Medulla oblongata (tissue), 1 donor: ENCODE measurements around the gene CSNK1A1L.

ENCODE experiments used
- DNase-seq: peaks from one replicate; pipeline ENCODE4 v3.0.0-alpha.2; 2015; ENCODE audit errors: extremely low spot score

Gene CSNK1A1L

GRCh38 chr13:37107456-37107855 is 2.0 kb upstream of the CSNK1A1L start:
- DNase-seq: no peak

- DNase-seq: no peak
Measured at GRCh38 chr13:37106642-37107041, 1.2 kb upstream of the CSNK1A1L start.

DNA sequence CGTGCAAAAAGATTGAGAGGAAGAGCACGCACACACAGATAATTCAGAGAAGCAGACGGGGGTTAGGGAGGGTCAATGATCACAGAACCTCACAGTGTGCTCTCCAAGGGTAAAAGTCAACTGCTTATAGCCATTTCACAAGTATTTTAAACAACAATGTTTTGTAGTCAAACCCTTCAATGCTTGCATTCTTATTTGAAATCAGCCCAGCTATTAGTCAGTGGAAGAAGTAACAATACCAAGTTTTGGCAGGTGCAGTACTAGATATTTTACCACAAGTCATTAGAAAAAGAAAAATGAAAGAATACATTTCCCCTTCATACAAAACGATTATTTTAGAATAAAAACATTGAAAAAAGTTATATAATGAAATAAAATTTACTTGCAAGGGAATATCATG is 2.6 kb downstream of the CSNK1A1L start:
- DNase-seq: no peak

DNA sequence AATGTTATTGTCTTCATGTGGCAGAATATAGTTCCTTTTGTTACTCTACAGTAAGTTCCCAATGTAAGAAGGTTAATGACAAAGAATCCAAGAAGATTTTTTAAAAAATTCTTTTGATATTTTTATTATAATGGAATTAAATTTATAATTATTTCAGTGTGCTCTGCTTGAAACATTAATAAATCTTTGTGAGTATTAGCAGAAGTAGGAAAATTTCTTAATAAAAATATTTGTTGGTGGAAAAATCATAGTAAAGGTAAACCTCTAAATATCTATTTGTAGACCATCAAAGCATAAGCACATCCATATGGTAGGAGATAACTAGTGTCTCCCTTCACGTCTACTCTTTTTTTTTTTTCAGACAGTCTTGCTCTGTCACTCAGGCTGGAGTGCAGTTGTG is 4.3 kb downstream of the CSNK1A1L start:
- DNase-seq: no peak

DNA sequence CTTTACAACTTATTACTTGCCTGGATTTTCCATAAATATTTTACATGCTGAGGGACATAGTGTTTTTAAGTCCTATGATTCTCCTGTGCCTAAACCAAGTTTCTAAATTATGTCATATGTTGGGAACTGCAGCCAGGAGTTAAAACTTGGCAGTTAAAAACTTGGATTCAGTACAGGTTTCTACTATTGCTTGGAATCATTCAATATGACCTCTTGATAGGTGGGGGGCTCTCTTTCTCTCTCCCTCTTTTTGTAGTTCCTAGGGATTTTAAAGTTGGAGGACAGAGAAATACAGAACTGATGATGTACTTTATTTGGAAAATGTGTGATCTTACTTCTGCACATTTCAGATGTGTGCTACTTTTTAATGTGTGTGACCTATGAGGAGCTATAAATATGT is 4.7 kb downstream of the CSNK1A1L start:
- no peak for DNase-seq

- no peak for DNase-seq
Measured at GRCh38 chr13:37097076-37097475, 8.4 kb downstream of the CSNK1A1L start.

DNA sequence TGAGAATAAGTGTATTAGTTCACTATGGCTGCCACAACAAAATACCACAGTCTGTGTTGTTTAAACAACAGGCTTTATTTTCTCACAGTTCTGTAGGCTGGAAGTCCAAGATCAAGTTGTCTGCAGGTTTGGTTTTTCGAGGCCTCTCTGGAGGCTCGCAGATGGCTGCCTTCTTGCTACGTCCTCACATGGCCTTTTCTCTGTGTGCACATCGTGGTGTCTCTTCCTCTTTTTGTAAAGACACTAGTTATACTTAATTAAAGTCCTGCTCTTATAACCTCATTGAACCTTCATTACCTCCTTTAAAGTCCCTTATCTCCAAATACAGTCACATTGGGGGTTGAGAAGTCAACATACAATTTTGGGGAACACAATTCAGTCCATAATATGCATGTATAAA is 10.6 kb downstream of the CSNK1A1L start:
- no peak for DNase-seq

DNA sequence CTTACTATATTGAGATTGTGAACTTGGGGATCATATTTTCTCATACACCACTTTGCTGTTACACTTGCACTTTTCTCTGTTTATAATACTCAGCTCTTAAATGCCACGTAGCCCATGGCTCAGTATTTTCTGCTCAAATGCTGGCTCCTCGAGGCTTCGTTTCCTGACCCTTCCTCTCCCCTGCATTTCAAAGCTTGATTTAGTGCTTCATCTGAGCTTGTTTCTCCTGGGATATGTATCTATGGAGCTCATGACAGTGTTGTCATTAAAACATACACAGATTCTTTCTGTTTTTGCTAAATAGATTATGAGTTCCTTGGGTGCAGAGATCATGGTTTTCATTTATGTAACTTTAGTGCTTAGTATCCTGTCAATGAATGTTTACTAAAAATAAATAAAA is 11.4 kb downstream of the CSNK1A1L start:
- no peak for DNase-seq

DNA sequence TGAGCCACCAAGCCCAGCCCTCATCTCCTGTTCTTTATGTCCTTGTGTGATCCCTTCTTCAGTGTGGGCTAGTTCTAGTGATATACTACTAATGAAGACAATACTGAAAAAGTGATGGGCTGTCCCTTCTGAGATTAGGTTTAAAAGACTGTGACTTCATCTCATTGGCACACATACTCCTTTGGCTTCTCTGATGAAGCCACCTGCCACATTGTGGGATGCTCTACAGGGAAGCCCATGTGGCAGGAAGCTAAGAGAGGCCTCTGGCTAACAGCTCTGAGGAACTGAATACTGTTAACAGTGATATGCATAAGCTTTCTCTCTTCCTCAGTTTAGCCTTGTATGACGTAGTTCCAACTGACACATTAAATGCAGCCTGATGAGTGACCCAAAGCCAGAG is 13.6 kb downstream of the CSNK1A1L start:
- DNase-seq: no peak

DNA sequence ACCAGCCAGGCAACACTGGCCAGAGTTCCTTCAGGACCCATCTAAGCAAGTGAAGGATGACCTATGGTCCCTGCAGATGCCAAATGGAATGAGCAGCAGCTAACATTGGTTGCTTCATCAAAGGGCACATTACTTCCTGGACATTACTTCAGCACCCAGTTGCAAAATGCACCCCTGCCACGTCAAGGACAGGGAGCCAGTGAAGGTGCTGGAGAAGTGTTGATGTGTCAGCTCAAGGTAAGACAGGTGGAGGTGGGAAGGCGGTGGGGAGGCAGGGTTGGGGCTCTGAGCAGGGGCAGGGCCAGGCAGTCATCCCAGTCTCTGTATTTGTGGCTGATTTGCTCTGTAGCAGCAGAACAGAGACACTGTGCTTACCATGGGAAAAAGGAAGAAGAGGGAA is 14.6 kb downstream of the CSNK1A1L start:
- no peak for DNase-seq

GRCh38 chr13:37089495-37089894 is 16.0 kb downstream of the CSNK1A1L start:
- no peak for DNase-seq

GRCh38 chr13:37087486-37087885 is 18.0 kb downstream of the CSNK1A1L start:
- DNase-seq: no peak

DNA sequence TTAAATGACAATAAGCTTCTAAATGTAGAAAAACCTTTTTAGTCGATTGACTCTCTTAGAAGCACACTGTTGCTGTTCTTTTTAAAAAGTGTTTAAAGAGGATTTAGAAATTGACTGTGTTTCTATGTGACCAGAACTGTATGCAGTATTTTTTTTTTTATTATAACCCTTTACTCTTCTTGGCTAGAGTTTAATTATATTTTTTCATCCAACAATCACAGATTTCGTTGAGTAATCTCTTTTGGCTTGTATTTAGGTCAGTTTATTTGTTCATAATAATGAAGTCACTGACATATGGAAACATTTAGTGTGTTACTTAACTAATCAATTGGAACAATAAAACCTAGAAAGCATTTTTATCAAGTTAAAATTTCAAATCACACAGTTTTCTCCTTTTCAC is 19.9 kb downstream of the CSNK1A1L start:
- no peak for DNase-seq

DNA sequence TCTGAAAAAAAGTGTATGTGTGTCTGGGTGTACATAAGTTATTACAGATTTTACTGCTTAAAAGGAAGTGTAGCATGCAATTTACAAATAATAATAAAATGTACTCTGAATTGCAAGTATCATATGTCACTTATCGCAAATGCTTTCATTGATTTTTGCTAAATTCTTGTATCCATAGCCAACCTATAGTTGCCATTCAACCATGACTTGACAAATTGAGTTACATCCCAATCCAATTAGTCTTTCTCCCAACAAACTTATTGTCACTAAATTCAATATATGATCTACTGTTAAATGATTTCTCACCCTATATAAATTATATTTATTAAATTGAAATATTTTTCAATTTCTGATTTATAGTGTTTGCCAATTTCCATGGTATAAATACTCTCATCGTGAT is 28.6 kb downstream of the CSNK1A1L start:
- no peak for DNase-seq

GRCh38 chr13:37075164-37075563 is 30.3 kb downstream of the CSNK1A1L start:
- DNase-seq: no peak

- DNase-seq: peak; percentile 51
Measured at GRCh38 chr13:37074703-37075102, 30.8 kb downstream of the CSNK1A1L start.

DNA sequence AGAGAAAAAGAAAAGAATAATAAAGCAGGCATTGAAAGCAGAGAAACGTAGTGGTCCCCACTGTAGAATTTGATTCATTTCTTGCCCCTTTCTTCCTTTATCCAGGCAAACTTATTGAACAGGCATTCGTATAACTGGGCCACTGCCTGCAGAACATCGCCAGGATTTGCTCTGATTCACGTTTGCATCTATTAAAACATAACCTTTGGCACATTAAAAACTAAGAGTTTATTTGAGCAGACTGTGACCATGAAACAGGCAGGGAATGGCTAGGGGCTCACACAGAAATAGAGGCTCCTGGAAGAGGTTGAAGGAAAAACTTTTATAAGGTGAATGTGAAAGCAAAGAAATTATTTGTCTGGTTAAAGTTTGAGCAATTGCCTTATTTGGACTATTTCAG is 33.4 kb downstream of the CSNK1A1L start:
- no peak for DNase-seq

DNA sequence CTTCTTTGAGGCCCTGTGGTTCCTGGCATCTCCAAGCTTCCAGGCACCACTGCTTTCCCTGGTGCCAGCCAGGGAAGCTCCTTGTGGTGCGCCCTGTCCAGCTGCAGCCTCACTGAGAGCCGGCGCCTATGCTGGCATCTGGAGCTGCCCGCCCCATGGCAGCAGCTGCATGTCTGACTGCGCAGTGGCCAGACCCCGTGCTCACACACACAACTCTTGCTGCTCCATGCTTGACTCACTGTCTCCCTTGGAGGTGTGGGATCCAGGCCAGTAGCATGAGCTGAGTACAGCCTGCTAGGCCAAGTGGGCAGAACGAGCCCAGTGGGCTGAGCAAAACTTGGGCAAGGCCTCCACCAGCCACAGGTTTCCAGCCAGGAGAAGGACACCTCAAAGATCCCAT is 34.5 kb downstream of the CSNK1A1L start:
- peak; percentile 34 for DNase-seq

GRCh38 chr13:37070145-37070695 is 35.2 kb downstream of the CSNK1A1L start:
- no peak for DNase-seq

DNA sequence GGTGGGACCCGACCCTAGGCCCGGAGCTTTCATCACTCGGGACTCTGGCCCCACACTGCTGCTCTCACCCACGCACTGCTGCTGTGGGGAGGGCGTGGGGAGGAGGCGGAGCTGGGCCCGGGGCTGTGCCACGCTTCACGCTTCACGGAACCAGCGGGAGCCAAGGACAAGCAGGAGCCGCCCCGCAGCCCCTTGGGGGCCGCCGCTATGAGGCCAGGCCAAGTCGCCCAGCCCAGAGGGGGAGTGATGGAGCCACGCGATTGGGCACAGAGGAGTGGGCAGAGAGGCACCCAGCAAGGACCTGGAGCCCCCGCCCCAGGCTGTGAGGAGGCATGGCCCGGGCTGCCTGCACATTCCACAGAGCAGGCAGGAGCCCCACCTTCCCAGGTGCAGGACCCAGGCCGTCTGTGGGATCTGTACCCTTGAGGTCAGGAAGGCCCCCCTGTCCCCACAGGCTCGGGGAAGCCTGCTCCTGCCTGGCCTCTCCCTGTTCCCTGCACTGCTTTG is 35.8 kb downstream of the CSNK1A1L start:
- no peak for DNase-seq

- DNase-seq: no peak
Measured at GRCh38 chr13:37068962-37069361, 36.5 kb downstream of the CSNK1A1L start.

DNA sequence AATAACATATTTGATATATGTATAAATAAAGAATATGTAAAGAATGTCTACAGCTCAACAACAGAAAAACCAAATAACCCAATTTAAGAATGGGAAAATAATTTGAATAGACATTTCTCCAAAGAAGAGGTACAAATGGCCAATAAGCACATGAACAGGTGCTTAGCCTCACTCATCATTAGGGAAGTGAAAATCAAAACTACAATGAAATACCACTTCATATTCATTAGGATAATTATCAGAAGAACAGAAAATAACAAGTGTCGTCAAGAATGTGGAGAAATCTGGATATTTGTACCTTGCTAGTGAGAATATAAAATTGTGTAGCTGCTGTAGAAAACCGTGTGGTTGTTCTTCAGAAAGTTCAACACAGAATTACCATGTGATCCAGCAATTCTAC is 37.6 kb downstream of the CSNK1A1L start:
- no peak for DNase-seq

DNA sequence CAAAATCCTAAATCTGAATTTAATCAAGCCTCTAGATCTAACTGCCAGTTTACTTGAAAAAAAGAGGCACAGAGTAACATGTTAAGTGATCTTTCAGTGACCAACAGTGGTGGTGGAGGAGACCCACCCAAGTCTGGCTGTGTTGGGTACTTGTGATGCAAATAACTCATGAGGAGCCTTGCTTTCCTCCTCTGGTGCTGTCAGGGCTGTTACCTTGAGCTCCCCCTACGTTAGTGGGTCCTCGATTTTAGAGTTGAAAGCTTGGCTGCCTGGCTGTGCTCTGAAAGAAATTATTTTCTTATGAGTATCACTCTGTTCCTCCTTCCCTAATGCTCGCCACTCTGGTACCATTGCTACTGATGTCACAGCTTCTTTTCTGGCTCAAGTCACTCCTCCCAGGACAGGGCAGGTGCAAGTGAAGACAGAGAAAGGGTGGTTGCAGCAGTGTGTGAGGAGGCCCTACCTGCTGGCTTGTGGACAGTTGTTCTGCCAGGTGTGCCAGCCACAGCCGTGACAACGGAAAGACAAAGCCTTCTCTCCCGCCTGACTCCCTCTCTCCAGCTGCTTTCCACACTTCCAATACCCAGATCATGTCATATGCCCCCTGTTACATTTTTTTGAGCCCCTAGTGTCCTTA is 39.5 kb downstream of the CSNK1A1L start:
- DNase-seq: no peak

DNA sequence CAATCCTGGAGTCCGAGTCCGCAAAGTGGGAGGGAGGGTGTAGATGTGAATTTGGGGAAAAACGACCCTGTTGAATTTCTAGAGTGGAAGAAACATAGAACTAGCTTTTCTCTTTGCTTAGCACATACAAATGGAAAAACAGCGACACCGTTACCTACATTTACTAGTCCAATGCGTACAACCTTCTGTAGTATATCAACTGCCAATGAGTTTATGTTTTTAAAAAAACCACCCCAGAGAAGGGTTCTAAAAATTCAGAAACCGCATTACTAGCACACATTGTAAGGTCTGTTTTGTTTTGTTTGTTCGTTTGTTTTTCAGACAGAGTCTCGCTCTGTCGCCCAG is 45.6 kb downstream of the CSNK1A1L start:
- DNase-seq: no peak
